Inflammatory macrophage treated with lipopolysaccharide for 1 hour (primary cell): ENCODE data around the gene MALRD1.
"Not testable (repeated sequence)": the region's sequence is repeated elsewhere in the genome, so short reads cannot be mapped to it uniquely, and the experiment has no call there.

ENCODE experiments used
- DNase-seq, 2 donors: peaks; one replicate each; pipeline ENCODE4 v3.0.0-alpha.2; 2020 to 2022

Gene MALRD1

DNA sequence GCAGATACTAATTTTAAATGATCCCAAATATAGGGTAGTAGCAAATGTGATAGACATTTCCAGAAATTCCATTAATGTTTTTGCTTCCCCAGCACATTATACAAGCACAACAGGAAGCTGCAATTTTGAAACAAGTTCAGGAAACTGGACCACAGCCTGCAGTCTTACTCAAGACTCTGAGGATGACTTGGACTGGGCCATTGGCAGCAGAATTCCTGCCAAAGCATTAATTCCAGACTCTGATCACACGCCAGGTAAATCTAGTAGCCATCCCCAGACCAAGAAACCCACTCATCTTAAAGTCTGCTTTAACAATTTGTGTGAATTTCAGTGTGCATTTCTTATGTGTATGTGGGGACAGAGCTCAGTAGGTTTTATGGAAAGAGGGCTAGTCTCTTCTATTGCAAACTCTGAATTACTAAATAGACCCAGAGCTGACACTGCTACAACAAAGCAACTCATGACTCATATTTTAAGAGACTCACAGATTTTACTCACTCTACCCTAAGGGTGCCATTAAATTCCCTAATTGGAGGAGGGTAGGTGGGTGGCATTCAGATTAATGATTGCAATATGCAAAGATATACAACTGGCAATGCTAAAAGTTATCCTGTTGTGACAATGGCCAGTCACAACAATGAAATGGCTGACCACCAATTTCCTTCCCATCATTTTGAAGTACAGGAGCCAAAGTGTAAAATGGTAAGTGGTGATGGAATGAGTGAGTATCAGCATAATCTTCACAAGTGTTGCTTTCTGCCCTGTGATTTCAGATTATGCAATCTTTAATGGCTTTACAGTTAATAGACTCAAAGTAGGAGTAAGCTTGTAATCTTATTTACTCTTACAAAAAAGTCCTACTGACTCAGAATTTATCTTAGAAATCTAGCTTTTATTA, 450.0 kb downstream of the MALRD1 start:
- DNase-seq: no peak

DNA sequence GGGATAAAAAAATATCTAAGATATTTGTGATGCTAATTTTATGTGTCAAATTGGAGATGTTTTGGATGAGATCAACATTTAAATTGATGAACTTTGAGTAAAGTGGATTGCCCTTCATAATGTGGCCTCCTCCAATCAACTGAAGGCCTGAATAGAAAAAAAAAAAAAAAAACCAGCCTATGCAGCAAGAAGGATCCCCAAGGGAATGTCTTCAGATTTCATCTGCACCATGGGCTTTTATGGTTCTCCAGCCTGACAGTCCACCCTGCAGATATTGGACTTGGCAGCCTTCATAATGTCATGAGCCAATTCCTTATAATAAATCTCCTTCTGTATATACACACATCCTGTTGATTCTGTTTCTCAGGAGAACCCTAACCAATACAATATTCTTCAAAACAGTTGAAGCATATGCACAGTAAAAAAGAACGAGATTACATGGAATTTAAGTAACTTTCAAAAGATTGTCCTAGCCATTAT, 450.7 kb downstream of the MALRD1 start:
- DNase-seq: no peak

DNA sequence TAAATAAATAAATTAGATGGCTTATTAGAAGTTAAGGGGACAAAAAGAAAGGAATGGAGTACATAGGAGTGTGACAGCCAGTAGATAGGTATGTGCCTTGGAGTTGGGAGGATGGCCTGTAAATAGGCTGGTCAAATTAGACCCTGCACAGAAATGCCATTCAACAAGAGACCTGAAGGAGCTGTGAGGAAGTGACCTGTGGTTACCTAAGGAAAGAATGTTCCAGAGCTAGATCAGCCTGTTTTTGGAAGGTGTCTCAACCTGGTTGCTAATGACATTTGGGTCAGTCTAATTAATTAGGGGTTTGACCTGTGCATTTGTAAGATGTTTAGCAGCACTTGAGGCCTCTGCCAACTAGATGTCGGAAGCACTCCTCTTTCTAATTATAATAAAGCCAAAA, 452.4 kb downstream of the MALRD1 start:
- no peak for DNase-seq

DNA sequence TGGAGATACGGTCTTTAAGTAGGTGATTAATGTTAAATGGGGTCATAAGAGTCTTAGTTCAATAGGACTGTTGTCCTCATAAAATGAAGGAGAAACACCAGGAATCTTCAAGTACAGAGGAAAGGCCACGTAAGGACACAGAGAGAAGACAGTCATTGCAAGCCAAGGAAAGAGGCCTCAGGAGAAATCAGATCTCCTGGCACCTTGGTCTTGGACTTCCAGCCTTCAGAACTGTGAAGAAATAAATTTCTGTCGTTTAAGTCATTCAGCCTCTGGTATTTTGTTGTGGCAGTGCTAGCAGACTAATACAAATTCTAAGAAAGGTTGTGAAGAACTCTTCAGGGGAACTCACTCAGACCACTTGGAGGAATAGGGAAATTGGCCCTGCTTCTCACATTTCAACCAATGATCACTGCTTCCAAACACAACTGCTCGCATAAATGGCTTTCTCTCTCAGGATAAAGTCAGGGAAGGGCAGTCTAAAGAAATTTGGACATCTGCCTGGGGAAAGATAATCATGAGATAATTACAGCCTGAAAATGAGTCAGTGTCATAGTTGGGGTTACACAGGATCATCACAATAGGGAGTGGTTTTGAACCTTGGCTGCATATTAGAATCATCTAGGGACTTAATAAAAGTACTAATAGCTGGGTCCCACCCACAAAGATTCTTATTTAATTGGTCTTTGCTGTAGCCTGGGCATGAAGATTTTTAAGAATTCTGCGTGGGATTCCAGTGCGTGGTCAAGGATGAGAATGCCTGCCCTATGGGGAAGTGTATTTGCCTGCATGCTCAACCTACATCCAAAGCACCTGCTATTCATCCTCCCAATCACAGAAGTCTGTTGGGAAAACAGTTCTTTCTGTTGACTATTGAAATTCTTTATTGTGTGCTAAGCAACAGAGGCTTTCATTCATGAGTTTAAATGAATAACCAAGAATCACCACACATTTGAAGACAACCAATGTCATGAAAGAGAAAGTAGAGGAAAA, 457.0 kb downstream of the MALRD1 start:
- DNase-seq: no peak

DNA sequence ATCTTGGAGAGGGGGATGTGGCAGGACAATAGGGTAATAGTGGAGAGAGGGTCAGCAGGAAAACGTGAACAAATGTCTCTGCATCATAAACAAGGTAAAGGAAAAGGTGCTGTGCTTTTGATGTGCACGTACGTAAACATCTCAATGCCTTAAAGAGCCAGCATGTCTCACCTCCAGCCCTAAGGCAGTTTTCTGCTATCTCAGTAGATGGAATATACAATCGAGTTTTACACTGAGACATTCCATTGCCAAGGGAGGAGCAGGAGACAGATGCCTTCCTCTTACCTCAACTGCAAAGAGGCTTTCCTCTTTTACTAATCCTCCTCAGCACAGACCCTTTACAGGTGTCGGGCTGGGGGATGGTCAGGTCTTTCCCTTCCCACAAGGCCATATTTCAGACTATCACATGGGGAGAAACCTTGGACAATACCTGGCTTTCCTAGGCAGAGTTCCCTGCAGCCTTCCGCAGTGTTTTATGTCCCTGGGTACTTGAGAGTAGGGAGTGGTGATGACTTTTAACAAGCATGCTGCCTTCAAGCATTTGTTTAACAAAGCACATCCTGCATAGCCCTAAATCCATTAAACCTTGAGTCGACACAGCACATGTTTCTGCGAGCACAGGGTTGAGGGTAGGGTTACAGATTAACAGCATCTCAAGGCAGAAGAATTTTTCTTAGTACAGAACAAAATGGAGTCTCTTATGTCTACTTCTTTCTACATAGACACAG, 461.6 kb downstream of the MALRD1 start:
- not testable (repeated sequence) for DNase-seq

DNA sequence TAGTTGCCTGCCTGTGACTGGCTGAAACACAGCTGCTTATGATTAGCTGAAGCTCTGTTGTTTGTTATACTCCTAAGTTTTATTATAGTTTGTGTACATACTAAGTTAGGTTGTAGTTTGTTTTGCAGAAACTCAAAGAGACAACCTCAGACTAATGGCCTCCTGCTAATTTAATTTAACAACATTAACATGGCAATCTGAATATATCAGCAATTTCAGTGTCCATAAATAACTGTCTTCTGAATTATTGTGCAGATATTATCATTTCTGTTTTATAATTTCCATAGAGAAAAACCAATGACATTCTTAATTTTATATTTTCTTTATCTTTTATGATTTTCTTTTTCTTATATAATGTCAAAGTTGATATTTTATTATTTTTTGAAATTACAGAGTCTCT, 469.5 kb downstream of the MALRD1 start:
- no peak for DNase-seq

DNA sequence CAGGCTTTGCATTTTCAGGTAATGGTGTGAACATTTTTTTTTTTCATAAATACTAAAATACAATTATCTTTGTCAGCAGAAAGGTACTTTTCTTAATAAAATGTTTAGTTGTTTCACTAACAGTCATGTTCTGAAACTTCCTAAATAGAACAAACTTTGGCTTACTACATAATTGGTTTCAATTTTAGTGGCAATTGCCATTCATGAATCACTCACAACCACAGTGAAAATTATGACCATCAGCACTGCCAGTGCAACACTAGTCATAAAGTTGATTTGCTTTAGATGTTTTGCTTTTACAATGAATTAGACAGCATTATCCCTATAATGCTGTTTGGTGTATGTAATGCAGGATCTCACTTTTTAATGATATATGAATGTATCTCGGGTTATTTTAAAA, 470.0 kb downstream of the MALRD1 start:
- DNase-seq: no peak

DNA sequence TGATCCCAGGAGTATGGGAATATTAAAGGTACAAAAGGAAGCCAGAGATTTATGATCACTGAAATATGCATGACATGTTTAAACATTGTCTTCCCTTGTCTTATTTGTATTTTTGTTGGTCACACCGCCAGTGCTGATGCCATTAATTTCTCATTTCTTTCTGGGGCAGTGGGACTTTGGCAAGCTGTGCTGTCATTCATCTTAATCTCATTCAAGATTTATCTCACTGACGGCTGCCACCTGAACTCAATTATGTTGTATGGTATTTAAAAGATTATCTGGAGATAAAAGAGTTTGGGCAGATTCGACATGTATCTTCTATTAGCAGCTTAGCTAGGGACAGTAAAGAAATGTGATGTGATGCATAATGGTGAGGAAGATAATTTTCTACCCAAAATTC, 482.7 kb downstream of the MALRD1 start:
- no peak for DNase-seq

DNA sequence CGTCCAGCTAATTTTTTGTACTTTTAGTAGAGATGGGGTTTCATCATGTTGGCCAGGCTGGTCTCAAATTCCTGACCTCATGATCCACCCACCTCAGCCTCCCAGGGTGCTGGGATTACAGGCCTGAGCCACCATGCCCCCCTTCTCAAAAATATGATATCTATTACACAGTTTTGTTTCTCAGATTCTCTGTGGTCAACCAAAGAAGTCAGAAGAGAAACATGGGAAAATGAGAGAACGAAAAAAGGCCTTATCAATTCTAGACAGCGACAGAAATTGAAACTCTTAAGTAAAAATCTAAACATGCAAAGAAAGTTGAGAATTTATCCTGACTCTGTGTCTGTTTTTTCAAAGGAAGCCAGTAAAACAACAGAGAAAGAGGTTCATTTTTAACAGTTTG, 483.8 kb downstream of the MALRD1 start:
- DNase-seq: no peak

DNA sequence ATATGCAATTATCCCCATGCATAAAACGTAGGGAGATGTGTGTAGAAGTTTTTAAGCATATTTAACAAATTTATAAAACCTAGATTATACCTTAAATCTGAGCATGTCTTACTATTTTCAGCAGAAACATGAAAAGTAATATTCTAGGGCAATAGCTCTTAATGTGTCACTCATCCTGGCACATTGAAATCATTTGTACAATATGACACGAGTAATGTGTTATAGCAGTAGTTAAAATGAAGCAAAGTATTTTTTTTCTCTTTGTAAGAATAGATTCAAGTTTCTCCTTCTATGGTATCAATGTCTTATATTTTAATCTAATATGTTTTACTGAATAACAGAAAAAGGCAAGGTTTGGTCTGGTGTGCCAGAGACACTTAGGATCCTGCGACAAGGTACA, 492.7 kb downstream of the MALRD1 start:
- no peak for DNase-seq

DNA sequence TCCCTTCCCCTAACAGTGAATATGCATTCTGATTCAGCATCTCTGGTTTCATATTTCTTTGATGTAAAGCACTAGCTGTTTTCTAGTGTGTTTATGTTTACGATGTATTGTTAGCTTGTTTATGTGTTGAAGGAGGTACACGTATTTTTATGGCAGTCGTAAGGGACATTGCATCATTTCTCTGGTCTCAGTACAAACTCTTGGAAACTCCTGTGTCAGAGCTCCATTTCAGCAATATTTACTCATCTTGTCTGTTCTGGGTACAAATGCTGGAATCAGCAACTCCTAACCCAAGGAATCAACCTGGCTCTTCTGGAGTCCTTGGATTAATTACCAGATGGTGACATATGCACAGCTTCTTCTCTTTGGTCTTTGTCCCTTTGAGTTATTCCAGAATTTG, 497.6 kb downstream of the MALRD1 start:
- no peak for DNase-seq

DNA sequence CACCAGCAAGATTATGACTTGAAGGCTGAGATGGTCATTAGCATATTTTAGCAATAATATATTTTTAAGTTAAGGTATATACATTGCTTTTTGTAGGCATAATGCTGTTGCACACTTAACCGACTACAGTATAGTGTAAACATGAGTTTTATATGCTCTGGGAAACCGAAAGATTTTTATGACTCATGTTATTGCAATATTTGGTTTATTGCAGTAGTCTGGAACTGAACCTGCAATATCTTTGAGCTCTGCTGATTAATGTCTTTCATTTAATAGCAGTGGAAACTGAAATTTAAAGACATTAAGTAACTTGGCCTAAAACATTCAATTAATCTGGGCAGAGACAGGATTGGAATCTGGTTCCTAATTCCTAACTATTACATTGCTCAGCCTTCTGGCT, 500.9 kb downstream of the MALRD1 start:
- no peak for DNase-seq

DNA sequence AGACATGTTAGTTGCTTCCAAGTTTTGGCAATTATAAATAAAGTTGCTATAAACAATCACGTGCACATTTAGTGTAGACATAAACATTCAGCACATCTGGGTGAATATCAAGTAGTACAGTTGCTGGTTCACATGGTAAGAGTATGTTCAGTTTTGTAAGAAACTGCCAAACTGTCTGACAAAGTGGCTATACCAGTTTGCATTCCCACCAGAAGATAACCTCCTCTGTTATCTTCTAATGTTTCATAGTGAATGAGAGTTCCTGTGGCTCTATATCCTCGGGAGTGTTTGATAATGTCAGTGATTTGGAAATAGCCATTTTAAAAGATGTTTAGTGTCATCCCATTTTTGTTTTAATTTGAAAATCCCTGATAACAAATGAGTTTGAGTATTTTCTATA, 508.1 kb downstream of the MALRD1 start:
- DNase-seq: no peak

DNA sequence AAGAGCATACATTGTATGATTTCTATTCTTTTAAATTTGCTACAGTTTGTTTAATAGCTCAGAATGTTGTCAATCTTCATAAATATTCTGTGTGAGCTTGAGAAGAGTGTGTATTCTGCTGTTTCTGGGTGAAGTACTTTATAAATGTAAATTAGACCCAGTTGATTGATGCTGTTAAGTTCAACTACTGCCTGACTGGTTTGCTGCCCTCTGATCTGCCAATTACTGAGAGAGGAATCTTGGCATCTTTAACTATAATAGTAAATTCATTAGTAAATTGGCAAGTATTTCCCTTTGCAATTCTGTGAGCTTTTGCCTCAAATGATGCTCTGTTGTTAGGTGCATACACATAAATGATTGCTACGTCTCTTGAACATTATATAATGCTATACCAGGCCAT, 512.6 kb downstream of the MALRD1 start:
- DNase-seq: no peak

DNA sequence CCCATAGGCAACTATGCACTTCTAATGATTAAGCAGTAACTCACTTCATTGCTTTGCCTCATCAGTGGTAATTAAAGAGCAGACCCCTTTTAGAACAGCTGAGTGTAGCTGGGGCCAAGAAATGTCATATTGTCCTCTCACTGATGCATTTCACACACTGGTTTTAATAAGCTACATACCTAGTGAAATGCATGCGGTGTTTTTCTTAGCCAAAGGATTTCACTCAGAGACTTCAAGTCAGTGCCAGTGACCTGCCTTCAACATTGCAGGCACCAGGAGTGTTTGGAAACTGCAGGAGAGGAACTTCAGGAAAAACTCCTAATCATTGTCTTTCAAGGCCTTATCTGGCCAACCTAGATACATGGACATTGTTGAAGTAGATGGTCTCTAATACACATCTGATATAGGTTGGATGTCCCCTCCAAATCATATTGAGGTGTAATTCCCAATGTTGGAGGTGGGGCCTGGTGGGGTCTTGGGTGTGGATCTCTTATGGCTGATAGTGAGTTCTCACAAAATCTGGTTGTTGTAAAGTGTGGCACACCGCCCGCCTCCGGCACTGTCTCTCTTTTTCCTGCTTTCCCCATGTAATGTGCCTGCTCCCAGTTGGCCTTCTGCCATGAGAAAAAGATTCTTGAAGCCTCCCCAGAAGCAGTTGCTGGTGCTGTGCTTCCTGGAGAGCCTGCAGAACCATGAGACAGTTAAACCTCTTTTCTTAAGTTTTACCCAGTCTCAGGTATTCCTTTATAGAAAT, 515.0 kb downstream of the MALRD1 start:
- no peak for DNase-seq

DNA sequence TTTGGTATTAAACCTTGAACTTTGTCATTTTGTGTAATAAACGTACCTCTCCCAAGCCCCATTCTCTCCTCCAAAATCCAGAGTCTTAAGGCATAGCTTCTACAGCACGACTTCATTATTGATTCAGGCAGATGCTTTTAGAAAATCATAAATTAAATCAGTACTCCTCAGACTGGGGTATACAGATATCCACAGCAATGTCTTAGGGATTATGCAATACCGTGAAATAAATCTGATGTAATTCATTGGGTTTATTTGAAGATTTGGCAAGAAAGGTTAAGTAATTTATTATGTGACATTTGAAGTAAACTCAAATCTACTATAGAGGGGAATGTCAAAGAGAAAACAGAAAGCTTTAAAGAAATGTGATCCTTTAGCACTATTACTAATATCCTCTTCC, 521.5 kb downstream of the MALRD1 start:
- DNase-seq: peak; percentile 2

DNA sequence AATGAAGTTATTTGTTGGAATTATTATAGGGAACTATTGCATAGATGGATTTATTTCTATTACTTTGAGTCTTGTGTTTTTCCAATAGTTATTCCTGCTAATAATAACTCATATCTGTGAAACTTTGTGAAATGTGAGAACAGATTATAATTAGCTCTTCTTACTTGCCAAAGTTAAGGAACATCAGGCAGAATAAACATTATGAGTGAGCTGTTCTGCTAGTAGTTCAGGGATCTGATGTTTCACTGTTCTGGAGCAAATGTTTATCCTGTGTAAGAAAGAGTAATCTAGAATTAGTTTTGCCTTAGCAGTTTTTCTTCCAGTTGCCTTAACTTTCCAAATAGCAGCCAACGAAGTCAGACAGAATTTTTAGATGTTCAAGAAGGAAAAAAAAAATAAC, 522.4 kb downstream of the MALRD1 start:
- DNase-seq: no peak

DNA sequence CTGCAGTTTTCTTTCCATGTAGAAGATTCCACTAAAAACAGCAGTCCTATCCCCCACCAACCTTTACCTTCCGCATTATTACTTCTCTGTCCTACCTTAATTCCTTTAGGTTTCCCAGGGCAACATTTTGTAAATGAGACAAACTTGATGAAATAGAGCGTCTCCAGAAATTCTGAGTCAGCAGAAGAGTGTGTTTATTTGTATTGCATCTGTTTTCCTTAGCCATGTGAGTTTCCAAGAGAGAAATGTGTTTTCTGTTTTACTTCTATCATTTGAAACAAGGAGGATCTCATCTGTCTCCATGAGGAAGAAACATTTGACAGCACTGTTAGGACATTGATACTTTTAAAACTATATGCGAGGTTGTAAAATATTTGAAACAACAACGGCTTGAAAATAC, 523.5 kb downstream of the MALRD1 start:
- DNase-seq: no peak

DNA sequence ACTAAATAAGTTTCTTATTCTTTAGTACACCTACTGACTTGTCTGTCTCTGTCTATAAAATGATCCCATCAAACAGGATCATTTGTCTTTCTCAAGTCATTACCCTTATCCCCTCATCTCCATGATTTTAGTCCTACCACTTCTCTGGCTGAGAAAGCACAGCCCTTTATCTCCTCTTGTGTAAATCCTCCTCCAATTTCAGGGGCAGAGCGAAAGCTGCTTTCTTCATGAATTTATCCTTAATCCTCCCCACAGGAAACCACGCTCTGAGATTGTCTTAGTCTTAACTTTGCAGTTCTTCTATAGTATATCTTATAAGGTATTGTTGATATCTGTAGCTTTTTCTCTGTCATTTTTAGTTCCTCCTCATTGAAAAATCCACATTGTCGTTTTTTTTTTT, 528.0 kb downstream of the MALRD1 start:
- DNase-seq: no peak

DNA sequence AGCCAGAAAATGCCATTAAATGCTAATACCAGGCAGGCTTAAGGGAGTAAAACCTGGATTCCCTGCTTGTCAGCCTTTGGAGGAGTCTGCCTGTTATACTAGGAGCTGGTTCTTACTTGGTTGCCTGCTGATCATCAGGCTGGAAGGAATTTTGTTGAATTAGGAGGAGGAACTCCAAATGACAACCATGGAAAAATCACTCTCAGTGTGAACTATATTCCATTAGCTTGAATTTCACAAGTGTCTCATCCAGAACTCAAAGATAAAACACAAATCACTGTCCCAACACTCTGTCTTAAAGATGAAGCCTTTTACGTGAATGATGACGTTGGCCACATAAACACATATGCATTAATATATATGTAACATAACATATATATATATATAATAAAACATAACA, 528.8 kb downstream of the MALRD1 start:
- DNase-seq: no peak

DNA sequence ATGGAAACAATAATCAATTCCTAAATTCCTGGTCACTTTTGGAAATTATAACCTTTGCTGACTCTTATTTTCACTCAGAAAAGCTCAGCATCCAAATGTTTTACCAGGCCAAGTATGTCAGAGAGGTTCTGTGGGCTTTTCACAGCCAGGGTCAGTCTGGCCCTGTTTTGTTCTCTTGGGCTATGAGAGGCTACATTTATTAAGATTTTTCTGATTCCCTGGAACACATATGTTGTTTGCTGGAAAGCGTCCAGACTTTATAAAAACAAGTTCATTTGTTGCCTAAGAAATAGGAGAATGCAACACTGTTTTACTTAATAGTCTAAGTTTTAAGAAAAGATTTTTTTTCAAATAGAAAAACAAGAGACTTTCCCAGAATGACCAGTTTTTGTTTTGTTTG, 529.2 kb downstream of the MALRD1 start:
- no peak for DNase-seq

DNA sequence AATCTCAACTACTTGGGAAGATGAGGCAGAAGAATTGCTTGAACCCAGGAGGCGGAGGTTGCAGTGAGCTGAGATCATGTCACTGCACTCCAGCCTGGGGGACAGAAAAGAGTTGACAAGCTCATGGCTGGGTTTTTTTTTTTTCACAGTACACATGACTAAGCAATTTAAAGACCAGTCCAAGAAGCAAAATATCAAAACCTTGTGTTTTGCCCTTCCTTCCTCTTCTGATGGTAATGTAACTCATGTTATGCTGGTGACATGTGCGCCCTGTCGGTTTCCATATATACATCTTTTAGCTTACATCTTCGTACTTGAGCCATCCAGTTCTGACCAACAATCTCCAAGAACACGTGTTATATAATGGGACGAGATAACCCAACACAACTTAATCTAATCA, 530.0 kb downstream of the MALRD1 start:
- no peak for DNase-seq
